ENCODE data around the gene BRIX1. TPM values are rescaled to one million over a fixed set of nuclear protein-coding genes. Genes with fewer than 3 reads are reported as not detected.
"Not testable (repeated sequence)": the region's sequence is repeated elsewhere in the genome, so short reads cannot be mapped to it uniquely, and the experiment has no call there.

The BRIX1 gene
- total RNA-seq, 1 experiment from 2014 or later = 73.4 TPM

DNA sequence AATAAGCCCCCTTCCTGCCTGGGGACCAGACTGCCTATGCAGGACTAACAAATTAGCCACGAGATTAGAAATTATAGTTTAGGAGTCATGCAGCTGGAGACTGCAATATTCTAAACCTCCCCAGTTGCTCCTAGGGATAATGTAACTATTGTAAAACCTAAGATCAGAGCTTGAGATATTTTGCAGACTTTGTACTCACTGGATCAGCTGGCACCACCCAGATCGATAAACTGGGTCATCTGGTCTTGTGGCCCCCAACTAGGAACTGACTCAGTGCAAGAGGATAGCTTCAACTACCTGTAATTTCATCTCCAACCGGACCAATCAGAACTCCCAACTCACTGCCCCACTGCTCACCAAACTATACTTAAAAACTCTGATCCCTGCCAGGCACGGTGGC is 52.0 kb downstream of the BRIX1 start:
- no peak for DNase-seq
- Histone ChIP-seq H3K27me3 (ENCODE audit: control insufficient read depth, insufficient read depth, low read length) (no peaks in the 10 kb centered on the region), H3K36me3 (replicated peaks; ENCODE audit: control insufficient read depth, insufficient read depth, low read length) (no peaks in the 10 kb centered on the region), H3K4me3 (ENCODE audit: insufficient read depth, low read depth, low read length) (no peak overlapping the region)

DNA sequence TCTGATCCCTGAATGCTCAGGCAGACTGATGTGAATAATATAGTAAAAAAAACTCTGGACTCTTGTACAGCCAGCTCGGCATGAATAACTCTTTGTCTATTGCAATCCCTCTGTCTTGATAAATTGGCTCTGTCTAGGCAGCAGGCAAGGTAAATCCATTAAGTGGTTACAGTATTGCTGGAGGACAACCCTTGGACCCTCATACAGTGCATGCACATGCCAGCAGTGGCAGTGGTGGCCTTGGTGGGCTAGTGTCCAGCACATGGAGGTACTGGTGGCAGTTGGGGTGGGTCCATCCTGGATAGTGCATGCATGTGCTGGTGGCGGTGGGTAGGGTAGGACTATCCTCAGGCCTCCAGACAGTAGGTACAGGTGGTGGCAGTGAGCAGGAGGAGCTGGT is 52.7 kb downstream of the BRIX1 start:
- no peaks in the 10 kb centered on the region for H3K27me3 ChIP-seq (ENCODE audit: control insufficient read depth, insufficient read depth, low read length)
- DNase-seq = no peak
- no peaks in the 10 kb centered on the region for H3K36me3 ChIP-seq (replicated peaks; ENCODE audit: control insufficient read depth, insufficient read depth, low read length)
- no peak overlapping the region for H3K4me3 ChIP-seq (ENCODE audit: insufficient read depth, low read depth, low read length)

DNA sequence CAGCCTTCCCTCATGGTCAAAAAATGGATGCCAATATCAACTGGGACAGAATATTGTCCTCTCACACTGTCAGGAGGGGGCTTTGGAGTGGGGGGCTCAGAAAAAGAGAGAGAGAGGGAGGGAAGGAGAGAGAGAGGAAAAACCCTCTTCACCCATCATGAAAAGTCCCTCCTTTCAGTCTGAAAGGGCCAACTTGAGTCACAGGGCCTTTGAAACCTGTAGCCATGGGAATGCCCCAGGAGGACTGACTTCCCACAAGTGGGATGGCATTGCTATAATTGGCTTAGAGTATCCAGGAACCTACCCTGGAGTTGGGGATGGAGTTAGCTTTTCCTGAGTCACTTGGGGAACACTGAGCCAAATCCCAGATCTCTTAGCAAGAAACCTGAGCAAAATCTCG is 55.0 kb downstream of the BRIX1 start:
- DNase-seq = no peak
- Histone ChIP-seq H3K27me3 (ENCODE audit: control insufficient read depth, insufficient read depth, low read length) (no peaks in the 10 kb centered on the region), H3K4me3 (ENCODE audit: insufficient read depth, low read depth, low read length) (no peak overlapping the region), H3K36me3 (replicated peaks; ENCODE audit: control insufficient read depth, insufficient read depth, low read length) (no peaks in the 10 kb centered on the region)

DNA sequence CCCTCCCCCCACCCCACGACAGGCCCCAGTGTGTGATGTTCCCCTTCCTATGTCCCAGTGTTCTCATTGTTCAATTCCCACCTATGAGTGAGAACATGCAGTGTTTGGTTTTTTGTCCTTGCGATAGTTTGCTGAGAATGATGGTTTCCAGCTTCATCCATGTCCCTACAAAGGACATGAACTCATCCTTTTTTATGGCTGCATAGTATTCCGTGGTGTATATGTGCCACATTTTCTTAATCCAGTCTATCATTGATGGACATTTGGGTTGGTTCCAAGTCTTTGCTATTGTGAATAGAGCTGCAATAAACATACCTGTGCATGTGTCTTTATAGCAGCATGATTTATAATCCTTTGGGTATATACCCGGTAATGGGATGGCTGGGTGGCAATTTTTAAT is 56.1 kb downstream of the BRIX1 start:
- H3K4me3 ChIP-seq (ENCODE audit: insufficient read depth, low read depth, low read length); DNase-seq; H3K27me3 ChIP-seq (ENCODE audit: control insufficient read depth, insufficient read depth, low read length); H3K36me3 ChIP-seq (replicated peaks; ENCODE audit: control insufficient read depth, insufficient read depth, low read length): not testable (repeated sequence)

Other genes with a start within 250 kb of the BRIX1 start
- gene TTC23L, start 76.5 kb upstream of the BRIX1 start, total RNA-seq (2014; rRNA removed; shearing (Covaris generic)) = 0.55 and 1.4 TPM in 2 replicates
- 47.8 and 54.2 TPM in 2 replicates for gene RAD1, start 207 bp upstream of the BRIX1 start, total RNA-seq (2014; rRNA removed; shearing (Covaris generic))
- gene DNAJC21, start 13.8 kb downstream of the BRIX1 start, total RNA-seq (2014; rRNA removed; shearing (Covaris generic)) = 15.9 and 33.8 TPM in 2 replicates
- not detected in 2 replicates for gene AGXT2, start 132.2 kb downstream of the BRIX1 start, total RNA-seq (2014; rRNA removed; shearing (Covaris generic))

Measured in H7 (cell line).